Hippocampal formation (tissue), 2 donors: ENCODE measurements around the gene FETUB.
"Not testable (repeated sequence)": the region's sequence is repeated elsewhere in the genome, so short reads cannot be mapped to it uniquely, and the experiment has no call there.

Experiments
- DNase-seq, 2 donors: peaks; one replicate each; lab custom pipeline; 2025; lab: John Stamatoyannopoulos, UW

Gene FETUB

DNA sequence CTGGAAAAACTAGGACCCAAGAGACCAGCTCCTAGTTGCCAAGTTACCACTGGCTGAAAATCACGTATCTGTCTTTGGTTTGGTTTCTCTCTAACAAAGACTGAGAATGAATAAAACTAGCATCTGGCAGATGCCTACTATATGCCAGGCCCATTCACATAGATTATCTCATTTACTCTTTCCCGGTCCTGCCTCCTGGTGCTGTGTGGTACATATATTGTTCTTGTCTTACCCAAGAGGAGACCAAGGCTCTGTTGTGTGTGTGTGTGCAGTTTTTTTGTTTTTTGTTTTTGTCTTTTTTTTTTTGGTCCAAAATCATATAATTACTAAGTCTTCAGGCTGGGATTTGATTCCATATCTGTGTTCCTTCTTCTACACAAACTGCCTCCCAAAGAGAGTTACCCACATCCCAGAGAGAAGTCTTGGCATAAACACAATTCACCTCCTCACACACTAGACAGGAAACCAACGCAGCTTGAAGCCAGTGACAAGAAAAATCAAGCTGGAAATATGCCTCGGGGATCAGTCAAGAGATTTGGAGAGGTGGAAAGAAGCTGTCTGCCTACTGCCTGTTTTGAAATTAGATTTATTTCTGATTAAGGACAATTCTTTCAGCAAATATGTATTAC, 26.4 kb upstream of the FETUB start:
- no peak for DNase-seq

DNA sequence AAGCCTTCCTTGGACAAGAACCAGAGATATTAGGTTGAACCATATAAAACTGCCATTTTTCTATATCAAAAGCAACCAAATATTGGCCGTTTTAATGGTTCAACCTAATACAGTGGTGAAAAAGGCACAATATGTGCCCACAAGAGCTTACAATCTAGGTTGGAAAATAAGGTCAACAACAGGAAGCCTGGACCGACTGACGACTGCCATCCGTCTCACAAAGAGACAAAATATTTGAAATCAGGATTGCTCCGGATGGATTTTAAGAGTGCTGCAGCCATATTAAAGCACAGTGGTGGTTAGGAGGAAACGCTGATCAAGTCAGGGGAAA, 26.0 kb upstream of the FETUB start:
- no peak for DNase-seq

DNA sequence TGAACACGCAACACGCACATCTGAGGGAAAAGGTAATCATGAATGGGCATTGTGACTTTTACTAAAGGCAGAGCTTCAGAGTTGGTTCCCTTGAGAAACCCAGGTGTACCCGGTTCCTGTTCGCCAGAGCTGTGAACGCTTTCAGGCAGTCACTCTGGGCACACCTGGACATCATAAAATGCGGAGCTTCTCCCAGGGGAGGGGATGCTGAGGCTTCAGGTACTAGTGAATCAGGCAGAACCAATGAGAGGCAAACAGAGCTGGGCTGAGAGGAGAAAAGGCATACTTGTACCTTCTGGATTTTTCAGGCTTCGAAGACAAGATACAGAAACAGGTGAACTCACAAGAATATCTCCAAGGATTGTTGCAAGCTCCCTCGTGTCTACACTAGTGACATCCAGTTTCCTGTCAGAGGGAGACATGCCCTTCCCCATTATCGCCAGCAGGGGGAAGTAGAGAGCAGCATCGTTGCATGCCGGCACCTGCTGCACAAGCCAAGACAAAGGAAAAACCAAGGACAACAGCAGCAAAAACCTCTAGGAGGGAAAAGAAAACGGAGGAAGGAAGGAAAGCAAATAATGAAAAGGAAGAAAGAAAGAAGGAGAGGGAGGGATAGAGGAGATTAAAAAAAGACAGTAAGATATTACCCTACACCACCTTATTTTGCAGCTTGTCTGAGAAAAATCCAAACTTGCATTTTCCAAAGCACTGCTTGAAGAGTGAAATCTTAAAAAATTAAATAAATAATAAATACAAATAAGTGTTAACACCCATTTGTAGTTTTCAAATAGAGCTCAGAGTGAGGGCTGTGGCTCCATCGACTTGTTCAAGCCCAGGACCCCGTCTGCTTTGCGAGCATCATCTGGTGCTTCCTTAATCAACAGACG, 25.4 kb upstream of the FETUB start:
- peak; percentile 59 to 65 for DNase-seq

DNA sequence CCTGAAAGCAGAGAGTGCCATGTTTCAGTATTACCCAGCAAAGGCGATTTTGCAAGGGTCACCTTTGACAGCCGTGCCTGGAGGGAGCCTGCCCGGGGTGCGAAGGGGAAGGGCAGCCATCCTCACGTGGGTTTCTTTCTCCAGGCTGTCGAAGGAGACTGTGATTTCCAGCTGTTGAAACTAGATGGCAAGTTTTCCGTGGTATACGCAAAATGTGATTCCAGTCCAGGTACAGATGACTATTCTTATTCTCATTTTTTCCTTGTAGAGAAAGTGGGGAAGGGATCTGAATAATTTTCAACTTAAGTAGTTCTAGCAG, 23.9 kb upstream of the FETUB start:
- no peak for DNase-seq

DNA sequence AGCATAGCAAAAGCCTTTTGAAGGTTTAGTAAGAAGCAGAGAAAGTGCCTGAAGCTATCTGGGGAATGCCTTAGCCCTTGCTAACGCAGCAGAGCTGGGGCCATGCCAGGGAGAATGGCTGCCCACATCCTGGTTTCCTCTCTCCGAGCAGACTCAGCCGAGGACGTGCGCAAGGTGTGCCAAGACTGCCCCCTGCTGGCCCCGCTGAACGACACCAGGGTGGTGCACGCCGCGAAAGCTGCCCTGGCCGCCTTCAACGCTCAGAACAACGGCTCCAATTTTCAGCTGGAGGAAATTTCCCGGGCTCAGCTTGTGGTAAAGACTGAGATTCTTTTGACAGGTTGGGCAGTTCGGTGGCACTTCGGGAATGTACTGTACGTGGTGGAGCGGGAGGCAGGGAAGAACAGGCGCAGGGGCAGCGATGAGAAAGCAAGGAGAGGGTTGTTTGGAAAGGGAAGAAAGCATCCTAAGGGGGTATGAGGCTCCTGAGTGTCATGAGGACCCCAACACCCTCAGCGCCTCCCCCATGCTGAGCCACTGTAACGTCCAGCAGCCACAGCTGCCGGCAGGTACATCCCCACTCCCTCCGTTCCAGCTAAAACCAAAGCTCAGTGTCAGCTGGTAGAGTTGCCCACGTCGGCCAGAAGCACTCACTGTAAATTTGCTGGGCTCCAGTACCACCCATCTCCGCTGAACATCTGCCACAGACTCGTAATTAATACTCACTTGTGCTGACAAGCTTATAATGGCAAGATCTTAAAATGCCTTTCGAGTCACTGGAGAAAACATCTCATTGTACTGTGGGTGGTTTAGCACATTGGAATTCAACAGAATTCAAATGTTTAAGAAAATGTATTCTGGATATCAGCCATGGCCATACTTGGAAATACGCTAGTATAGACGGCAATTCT, 22.9 kb upstream of the FETUB start:
- peak; percentile 71 for DNase-seq

DNA sequence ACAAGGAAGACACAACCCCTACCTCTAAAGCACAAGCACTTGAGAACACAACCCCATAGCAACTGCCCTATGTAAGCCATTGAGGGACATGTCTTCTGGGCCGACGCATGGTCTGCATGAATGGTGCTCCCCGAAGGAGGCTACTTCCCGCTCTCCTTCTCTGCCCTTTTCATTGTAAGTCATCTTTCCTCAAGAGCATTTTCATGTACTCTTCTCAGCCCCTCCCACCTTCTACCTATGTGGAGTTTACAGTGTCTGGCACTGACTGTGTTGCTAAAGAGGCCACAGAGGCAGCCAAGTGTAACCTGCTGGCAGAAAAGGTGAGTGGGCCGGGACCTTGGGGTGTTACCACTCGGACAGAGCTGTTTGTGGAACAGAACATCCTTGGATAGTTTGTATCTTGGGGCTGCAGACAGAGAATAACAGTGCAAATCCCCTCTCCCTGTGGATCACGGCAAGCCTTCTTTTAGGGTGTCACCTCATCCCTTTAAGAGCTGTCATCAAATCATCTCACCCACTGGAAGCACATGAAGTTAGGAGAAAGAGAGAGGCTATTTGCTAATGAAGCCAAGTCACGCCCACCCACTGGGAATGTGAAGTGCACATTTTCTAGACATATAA, 21.8 kb upstream of the FETUB start:
- no peak for DNase-seq

DNA sequence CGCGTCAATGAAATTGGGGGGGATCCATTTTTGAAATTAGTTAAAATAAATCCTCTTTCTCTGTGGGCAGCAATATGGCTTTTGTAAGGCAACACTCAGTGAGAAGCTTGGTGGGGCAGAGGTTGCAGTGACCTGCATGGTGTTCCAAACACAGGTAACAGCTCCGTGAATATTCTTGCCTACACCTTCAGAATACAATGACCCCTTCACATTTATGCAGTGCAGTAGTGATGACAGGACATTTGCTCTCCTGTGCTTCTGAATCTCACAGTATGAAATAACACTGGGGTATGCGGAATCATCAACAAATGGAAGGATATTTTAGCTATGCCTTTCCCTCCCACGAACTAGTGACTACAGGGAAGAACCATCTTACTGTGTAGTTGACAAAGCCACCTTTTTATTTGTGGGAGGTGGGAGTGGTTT, 20.4 kb upstream of the FETUB start:
- DNase-seq: no peak

DNA sequence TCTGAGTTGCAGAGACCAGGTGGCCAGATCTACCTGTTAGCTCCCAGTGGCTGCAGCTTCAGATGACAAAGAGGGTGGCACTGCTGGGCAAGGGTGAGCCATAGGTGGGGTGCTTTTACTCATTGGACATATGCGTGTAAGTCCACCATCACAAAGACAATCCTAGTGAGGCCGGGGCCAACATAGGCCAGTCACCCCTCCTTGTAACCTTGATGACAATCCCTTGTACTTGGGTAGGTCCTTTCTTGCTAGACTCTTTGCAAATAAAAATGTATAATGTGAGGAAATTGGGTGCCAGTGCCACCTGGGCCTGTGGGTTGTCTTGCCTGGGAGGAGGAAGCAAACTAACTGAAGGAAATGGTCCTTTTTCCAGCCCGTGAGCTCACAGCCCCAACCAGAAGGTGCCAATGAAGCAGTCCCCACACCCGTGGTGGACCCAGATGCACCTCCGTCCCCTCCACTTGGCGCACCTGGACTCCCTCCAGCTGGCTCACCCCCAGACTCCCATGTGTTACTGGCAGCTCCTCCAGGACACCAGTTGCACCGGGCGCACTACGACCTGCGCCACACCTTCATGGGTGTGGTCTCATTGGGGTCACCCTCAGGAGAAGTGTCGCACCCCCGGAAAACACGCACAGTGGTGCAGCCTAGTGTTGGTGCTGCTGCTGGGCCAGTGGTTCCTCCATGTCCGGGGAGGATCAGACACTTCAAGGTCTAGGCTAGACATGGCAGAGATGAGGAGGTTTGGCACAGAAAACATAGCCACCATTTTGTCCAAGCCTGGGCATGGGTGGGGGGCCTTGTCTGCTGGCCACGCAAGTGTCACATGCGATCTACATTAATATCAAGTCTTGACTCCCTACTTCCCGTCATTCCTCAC, 19.7 kb upstream of the FETUB start:
- no peak for DNase-seq

DNA sequence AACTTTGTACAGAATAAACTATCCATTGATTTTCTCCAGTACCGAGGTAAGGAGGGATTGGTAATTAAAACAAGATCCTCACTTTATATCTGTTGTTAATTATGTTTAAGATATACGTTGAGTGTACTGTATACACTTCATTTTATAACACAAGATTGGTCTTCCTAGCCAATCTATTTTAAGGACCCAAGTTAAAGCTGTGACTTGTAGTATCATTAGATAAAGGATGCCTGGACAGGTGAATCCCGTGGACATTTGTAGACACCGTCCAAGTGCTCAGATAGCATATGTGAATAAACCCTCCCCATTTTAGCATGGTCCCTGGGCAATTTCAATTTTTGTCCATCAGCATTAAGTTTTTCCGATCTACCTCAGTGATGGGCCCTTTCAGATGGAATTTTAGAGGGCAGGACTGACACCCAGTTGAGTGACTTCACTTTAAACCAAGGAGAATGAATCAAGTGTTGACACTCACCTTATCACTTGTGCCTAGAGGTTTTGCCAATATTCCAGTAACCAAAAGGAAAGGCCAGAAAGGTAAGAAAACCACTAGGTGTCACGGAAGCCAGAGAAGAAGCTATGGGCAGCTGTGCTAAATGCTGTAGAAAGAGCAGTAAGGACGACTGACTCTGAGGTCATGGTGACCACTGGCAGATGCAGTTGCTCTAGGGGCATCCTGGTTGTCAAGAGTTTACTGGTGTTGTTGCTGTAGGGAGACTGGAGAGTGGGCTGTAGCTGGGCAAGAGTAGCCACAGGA, 18.1 kb upstream of the FETUB start:
- no peak for DNase-seq

DNA sequence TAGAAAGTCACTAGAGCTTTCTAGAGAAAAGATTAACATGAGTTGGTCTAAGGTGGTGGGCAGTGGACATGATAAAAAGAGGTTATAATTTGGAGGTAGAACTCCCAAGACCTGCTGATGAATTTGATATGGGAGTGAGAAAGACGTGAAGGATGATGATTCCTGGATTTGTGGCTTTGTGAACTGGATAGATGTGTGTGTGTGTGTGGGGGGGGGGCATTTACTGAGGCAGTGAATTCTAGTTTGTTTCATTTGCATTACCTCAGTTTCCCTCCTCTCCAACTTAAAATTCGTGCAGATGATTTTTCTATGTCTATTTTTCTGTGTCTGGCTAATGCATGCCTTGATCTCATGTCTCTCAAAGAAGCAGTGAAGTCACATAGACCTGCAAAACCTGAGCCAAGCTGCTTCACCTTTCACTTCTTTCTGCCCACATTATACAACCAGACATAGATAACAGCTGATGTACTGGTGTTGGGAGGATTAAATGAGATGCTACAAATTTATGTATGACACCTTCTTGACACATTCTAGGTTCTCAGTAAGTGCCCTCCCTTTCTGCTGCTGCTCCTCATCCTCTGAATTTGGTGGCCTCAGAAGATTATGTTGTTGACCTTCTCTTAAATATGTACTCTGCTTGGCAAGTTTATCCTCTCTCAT, 17.4 kb upstream of the FETUB start:
- no peak for DNase-seq

DNA sequence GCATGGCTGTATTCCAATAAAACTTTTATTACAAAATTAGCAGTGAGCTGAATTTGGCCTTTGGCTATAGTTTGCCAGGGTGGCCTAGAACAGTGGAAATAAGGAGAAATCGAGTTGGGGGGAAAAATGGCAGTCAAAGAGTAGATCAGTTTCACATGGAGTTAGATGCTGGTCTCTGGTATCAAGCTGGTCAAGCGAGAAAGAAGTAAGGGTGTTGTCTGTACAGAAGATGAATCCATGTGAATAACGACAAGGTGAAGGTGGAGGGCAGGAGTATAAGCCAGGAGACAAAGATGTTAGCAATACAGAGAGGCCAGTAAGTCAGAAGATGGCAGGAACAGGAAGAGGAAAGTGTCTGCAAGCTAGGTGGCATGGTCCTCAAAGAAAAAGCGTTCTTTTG, 15.6 kb upstream of the FETUB start:
- DNase-seq: no peak

DNA sequence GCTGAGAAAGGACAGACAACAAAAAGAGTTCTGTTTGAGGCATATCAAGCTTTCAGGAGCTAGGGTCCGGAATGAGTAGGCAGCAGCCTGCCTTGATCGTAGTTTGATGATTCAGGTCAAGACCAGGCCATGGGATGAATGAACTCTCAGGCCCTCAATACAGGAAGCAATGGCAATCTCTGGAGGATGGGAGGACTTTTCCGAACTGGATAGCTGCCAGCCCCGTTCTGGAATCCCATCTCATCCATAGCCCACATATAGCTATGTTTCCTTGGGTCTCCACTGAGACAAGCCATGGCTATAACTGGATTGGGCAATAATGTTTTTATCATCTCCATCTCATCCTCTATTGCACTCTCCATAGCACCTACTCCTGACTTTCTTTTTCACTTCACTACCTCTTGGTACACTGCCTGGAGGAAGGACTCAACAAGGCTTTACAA, 14.6 kb upstream of the FETUB start:
- DNase-seq: no peak

DNA sequence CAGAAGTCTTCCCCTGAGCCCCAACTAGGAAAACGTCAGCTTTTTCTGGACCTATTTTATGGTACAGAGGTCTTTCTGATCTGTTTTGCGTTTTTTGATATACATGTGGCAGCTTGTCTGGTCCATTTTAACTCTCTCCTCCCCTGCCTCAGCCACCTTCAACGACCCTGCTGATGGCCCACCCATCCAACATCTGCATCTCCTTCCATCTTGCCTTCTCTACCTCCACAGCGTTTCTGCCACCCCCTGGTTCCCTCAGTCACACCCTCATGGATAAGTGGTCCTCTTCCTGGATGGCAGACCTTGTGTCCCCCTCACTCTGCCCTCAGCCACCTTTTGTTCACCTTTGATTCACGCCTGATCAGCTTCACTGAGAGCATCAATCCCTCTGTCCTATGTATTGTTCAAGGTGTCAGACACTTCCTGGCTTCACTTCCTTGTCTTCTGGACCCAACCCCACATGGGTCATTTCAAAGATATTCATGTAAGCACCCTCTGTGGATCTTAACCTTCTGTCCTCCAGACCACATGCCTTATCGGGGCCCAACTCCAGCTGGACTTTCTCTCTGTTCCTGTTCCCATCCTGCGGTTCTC, 13.8 kb upstream of the FETUB start:
- DNase-seq: no peak

DNA sequence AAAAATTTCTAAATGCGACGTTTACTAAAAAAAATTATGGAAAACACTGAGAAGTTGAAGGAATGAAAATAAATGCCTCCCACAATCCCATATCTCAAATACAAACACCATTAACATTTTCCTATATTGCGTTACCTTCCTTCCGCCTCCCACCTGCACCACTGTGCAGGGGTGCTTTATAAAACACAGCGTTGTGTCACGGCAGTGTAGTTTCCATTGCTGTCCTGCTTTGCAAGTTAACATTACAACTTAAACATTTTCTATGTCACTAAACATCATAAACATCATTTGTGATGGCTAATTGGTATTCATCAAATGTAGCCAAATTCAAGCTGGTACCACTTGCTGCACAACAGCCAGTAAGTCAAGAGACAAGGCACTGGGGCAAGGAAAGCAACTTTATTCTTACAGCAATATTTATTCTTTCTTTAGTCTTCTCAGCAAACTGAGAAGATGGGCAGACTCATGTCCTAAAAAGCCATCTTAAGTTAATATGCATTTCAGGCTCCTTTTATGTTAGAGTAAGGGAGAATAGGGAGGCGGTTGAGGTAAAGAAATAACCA, 12.3 kb upstream of the FETUB start:
- DNase-seq: no peak

DNA sequence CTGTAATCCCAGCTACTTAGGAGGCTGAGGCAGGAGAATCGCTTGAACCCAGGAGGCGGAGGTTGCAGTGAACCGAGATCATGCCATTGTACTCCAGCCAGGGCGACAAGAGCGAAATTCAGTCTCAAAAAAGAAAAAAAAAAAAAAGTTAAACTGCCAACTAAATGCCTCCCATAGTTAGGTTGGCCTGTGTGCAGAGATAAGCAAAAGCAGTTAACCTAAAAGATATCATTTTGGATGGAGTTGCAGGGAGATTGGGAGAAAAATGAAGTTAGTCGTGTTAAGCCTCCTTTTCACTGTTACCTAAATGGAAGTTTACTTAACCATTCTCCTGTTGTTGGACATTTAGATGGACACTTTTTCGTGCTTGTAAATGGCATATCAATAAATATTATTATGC, 11.4 kb upstream of the FETUB start:
- no peak for DNase-seq

DNA sequence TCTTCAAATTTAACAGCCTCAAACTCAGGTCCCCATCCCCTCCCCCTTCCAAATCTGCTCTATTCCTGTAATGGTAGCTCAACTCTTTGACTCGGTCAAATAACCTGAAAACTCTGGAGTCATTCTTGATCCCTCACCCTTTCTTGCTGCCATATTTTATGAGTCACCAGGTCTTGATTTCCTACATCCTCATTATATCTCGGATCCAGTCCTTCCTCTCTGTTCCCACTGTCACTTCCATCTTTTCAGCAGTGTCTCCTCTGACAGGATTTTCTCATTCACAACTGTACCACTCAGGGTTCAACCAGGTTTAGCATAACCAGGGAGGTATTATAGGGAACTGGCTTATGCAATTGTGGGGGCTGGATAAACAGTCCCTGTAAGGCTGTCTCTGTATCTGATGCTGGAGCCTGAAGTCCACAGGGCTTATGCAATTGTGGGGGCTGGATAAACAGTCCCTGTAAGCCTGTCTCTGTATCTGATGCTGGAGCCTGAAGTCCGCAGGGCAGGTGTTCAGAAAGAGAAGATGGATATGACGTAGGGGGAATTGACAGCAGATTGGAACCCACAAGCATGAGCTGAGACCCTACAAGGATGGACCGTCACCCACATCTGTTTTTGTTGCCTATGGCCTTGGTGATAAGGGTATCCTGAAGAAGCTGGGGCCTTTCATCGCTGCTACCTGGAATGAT, 9.1 kb upstream of the FETUB start:
- DNase-seq: no peak

DNA sequence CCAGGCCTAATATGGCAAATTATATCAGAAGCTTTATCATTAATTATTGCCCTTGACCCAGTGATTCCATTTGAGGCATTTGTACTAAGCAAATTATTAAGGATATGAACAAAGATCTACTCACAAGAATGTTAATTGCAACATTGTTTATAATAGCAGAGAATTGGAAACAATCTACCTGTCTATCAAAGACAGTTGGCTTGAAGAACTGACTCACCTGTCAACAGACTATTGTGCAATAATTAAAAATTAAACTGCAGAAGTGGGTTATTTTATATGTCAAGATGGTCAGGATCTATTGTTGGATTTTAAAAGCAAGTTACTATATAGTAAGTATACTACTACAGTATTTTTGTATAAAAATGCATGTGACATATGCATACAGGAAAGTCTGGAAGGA, 6.7 kb upstream of the FETUB start:
- no peak for DNase-seq

DNA sequence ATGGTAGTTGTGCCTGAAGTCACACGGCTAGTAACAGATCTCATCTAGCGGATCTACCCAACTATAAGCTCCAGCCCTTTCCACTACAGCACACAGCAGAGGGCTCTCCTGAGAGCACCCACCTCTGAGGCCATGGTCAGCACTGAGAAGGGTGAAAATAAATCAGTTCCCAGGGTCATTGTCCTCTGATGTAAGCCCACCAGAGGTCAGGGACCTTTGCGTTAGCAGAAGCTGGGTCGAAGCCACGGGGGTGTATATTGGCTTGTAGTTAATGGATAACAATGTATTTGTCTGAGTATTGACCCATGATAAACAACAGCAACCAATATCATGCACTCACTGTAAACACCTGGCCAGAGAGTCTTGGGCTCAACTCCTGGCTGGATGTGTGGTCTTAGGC, 6.0 kb upstream of the FETUB start:
- DNase-seq: not testable (repeated sequence)

DNA sequence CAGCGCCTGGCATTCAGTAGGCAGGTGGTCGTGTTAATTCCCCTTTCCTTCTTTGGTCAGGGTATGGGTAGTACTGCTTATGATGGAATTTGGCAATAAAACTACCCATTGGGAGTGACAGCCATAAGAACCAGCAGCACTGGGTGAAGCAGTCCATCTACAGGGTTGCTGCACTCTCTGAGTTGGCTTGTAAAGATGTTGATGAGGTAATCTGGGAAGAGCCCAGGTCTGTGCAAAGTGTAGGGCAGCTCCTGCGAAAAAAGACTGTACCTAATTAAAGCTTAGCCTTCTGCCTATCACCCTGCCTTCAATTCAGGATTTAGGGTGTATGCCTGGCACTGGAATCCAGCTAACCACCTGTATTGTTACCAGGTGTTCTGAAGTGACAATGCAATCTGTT, 4.7 kb upstream of the FETUB start:
- no peak for DNase-seq
